Epidermal melanocyte (primary cell): ENCODE results near the gene APCDD1L.
"Not testable (repeated sequence)": the region's sequence is repeated elsewhere in the genome, so short reads cannot be mapped to it uniquely, and the experiment has no call there.

Source experiments
- DNase-seq: peaks from one replicate; pipeline ENCODE4 v3.0.0; 2011; ENCODE audit warnings: low spot score; ENCODE audit not compliant: insufficient read length

Gene APCDD1L

GRCh38 chr20:58514321-58515232 lies 622 bp downstream of the APCDD1L start:
- DNase-seq: no peak

DNA sequence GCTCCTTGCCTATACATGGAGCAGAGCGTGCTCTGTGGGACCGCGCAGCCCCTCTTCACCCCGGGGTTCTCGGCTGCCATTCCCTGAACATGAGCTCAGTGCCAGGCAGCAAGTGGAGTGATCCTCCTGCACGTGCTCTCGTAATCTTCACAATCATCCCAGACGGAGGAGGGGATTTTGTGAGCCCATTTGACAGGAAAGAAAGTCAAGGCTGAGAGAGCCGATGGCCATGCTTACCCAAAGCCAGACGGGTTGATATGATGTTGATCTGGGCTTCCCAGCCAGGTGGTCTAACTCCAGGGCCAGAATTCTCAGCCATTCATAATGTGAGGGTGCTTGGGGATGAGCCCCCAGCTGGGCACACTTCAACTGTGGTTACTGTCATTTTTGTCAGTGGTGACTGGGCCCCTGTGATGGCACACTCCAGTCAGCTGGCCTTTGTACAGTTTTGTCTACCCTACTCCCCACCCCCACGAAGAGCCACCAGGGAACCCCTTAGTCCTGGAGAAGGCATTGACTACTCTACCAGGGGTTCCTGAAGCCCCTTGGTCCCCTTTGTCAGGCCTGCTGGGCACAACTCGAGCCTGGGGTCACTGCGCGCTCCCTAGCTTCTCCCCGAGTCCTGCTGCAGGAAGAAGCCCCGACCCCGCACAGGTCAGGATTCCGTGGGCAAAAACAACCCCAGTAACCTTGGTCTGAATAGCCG lies 1.5 kb downstream of the APCDD1L start:
- no peak for DNase-seq

DNA sequence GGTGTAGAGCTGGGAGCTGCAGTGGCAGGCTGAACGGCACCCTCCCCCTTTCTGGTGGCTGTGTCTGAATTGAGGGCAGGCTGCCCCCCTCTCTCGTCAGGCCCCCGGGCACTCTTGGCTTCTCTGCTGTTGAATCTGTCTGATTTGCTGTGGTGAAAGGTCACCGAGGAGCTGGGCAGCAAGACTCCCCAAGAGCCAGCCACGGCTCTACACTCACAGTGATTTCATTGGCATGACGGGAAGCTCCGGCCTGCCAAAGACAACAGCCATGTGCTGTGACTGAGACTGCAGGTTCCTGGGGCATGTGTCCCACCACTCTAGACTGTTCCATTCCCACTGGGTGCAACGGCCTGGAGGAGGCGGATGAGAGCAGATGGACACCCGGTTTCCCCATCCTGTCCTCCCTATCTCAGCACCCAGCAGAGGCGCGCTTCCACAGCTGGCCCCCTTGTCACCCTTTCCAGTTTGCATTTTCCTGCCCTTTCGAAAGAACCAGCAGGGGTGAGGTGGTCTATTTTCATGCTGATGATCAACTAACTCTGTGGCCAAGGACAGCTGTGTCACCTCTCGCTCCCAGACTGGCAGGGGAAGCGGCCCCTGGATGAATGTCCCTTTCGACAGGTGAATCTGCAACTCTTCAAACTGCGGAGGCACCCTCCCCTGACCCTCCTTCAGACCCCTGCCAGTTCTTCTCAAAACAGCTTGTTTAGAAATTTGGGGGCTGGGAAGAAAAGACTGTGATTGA lies 2.2 kb downstream of the APCDD1L start:
- no peak for DNase-seq

DNA sequence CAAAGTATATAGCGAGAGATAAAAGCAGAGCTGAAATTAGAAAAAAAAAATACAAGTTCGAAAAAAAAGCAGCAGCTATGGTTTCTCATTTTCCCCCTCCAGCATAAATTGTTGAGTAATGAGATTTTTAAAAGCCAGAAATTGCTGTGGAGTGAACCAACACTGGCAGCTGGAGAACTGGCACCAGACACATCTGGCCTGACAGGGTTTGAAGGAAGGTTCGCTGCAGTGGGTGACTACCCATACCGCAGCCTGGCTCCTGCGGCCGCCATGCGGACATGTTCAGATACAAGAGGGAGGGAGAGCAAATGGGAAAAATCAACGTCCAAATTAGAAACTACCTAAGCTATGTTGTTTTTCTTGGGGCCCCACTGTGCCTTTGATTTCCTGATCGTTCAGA lies 3.3 kb downstream of the APCDD1L start:
- no peak for DNase-seq

DNA sequence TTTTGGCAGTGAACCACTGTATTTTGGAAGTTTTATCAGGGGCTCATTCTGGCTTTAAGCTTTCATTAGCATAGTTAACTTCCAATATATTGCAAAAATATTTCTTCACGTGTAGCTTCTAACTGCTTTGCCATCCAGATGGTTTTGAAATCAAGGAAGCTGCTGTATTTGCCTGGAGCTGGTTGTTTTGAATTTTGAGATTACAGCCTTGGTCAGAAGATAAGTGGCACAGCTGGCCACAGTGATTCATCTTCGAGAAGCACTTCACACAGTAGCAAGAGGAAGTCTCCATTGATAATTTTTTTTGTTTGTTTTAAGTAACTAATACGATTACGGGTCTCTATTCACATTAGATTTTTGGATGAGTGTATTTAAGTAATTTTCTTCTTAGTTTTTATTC lies 3.8 kb downstream of the APCDD1L start:
- DNase-seq: no peak

- DNase-seq: no peak
These were observed 4.3 kb downstream of the APCDD1L start for GRCh38 chr20:58510921-58511320.

DNA sequence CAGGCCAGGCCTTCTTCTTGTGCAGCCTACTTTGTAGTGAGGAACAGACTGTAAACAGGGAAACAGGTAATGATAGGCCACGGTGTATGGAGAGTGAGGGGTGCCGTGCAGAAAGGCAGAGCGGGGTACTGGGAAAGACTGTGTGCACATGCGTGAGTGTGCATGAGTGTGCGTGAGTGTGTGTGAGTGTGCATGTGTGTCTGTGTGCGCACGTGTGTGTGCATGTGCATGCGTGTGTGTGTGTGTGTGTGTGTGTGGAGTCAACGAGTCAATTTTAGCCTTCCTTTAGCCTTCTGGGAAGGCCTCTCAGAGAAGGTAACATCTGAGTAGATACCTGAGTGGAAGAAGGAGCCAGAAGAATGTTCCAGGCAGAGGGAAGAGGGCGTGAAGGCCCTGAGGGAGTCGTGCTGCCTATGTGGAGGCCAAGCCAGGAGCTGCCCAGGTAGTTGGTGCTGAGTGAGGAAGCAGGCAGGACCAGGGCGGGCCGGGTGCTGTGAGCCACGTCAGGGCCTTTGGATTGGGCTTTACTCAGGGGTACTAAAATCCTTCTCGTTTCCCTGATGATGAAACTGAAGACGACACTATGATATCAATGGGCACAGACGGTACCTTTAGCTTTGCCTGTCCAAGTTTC lies 6.3 kb downstream of the APCDD1L start:
- DNase-seq: no peak

GRCh38 chr20:58506999-58507398 lies 8.2 kb downstream of the APCDD1L start:
- not testable (repeated sequence) for DNase-seq

DNA sequence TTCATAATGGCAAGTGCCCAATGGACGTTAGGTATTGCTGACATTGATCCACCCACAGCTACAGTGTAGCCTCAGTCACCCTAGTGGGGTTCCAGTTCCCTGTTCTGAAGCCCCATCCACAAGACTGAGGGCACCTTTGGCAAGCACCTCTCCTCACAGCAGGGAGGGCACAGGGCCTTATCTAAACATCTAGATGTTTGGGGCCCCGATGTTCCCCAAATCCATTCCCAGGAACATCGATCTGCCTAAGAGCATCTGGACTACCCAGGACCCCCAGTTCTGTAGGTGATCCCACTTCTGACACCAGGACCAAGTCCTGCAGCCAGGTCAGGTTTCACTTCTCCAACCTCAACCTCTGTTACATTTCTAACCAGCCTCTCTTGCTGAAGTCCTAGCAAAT lies 10.6 kb downstream of the APCDD1L start:
- no peak for DNase-seq

GRCh38 chr20:58503668-58504067 lies 11.5 kb downstream of the APCDD1L start:
- DNase-seq: no peak

DNA sequence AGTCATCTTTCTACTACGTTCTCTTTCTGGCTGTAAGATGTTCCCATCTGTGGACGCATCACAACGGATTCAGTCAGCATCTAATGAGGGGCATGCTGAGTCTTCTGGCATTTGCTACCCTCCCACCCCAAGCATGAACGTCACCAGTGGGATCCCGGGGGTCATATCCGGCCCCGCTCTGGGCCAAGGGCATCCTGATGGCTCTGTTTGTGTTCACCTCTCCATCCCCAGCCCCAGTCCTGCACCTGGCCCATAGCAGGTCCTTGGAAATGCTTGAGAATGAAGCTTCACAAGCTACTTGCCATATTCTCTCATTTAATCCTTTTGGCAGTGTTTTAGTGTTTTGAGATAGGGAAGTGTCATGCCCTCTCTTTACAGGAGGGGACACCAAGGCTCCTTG lies 14.9 kb downstream of the APCDD1L start:
- no peak for DNase-seq

DNA sequence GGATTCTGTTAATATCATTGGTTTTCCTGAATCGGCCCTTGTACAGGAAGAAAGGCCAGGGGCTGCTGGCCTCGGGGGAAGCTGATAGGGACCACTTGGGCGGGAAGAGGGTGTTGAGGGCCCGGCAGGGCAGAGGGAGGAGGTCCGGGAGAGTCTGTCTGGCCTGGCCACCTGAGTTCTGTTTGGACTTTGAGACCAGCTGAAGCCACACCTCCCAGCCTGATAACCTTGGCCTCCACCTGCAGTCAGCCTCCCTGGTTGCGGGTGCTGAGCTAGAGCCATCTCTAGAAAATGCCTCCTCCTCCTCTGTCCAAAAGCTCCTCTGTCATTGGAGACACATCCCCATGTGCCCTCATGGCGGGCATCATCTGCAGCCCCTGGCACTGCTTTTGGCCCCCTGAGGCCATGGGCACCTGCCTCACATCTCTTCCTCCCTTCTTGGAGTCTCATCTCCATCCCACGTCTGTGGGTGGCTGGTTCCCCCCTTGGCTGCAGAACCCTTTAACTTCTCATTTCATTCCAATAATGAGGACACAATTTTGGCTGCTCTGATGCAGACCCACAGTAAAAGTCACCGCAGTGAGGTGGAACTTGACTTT lies 16.6 kb downstream of the APCDD1L start:
- no peak for DNase-seq

DNA sequence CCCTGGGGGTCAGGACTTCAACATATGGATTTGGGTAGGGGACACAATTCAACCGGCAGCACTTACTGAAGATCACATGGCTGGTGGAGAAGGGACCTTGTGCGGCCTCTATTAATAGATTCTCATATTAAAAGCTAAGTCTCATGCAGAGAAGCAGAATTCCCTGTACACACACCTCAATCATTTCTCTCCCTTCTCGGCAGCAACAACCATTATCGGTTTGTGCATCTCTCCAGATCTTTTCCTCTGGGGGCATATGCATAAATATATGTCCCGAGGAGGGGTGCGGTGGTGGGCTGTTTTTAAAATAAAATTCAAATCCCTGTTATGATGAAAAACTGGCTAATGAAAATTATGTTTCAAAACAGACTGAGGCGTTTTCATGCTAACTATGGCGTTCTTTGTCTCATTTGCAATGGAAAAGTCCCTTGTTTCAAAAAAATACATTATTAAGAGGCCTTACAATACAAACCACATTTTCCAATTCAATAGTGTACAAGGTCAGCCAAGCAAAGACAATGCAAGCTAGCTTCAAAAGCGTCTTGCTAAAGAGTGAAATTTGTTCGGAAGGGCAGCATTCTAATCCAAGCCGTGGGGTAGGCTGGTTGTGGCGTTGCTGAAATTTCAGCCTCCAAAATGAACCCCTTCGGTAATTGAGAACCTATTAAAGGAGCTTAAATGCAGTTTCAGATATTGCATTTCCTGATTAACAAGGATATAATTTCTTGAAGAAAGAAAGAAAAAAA lies 17.3 kb downstream of the APCDD1L start:
- DNase-seq: no peak

- DNase-seq: no peak
These were observed 18.0 kb downstream of the APCDD1L start for GRCh38 chr20:58497076-58497641.

DNA sequence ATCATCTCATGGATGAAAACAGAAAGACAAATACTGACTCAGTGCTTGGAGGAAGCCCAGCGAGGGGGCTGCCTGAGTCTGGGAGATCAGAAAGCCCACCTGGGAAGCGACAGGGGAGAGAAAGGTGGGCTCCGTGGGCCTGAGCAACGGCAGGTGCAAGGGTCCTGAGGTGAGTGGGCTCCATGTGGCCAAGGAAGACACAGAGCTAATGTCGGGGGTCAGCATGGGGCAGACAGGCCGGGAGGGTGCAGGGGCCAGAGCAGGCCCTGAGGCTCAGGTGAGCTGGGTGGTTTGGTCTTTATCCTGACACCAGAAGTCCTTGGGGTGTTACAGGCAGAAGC lies 18.8 kb downstream of the APCDD1L start:
- no peak for DNase-seq

DNA sequence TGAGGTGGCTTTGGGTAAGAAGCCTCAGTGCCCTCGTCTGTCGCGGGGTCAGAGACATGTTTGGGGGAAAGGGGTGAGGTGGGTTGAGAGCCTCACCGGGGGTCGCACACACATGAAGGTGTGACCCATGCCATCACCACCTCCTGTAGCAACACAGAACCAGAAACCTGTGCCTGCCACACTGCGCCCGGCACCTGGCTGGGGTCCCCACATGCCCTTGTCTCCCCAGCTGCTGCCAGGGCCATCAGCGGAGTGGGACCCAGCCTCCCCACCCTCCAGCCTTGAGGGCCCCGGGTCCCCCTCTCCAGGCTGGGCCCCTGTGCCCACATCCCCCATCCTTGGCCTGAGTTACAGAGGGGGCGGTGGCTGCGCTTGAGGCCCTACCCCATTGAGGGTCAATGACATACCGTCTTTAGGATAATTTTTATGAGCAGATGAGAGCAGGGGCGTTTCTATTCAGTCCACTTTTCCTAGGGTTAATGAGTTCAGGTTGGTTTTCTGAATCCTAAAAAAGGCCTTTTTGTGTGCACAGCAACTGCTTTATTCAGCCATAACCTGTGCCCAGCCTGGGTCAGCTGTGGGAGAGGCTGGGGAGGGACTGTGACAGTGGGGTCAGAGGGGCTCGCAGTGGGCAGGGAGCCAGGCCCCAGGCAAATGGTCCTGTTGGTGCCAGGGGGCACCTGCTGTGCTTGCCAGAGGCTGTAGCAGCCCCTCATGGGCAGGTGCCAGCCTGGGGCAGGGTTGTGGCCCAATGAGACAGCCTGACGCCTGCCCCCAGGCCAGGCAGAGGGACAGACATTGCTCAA lies 19.4 kb downstream of the APCDD1L start:
- DNase-seq: no peak

DNA sequence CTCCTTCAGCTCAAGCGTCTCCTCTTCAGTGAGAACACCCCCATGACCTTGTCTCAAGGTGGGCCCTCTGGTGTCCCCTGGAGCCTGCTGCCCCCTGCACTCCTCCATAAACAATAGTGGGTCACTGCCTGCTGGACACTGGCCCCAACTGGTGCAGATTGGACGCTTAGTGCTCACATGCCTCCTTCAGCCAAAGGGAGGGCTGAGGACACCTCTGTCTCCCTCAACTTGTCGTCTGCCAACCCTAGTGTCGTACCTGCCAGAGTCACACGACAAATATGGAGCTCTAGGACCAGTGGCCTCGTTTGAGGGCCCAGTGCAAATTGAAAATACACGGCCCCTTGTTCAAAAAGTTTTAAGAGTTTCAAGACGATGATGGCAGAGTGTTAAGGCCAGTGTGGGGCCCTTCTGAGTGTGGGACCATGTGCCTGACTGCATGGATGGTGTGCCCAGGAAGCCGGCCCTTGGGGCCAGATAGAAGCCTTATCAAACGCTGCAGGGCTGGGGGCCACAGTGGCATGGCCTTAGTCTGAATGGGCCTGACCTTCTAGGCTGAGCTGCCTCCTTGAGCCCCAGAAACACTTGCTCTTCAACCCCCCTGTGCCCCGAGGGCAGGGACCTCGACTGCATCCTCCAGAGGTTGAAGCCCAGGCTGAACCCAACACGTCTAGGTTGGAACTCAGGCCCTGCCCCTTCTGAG lies 20.1 kb downstream of the APCDD1L start:
- DNase-seq: no peak

DNA sequence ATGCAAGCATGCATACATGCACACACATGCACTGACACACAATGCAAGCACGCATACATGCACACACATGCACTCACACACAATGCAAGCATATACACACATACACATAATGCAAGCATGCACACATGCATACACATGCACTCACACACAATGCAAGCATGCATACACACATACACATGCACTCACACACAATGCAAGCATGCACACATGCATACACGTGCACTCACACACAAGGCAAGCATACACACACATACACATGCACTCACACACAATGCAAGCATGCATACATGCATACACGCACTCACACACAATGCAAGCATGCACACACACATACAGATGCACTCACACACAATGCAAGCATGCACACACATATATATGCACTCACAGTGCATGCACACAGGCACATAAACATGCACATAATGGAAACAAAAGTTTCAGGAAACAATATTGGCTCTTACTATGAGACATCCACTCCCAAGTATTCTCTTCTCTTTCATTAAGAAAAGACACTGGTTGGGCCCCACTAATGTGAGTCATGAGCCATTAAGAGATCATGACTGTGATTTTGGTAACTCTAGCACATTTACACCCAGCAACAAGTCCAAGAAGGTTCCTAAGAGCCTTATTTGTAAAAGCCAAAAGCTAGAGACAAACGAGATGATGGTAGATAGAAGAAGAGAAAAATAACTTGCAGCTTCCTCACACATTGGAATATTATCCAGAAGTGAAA lies 22.2 kb downstream of the APCDD1L start:
- no peak for DNase-seq
